Activated CD4-positive, CD25-positive, alpha-beta regulatory T cell (primary cell): ENCODE results near the gene ZNF234.
"Not testable (repeated sequence)": the region's sequence is repeated elsewhere in the genome, so short reads cannot be mapped to it uniquely, and the experiment has no call there.

Experiments used
- DNase-seq, 4 experiments: peaks; one replicate each; lab custom pipeline; 2025; lab: John Stamatoyannopoulos, UW

Gene ZNF234

DNA sequence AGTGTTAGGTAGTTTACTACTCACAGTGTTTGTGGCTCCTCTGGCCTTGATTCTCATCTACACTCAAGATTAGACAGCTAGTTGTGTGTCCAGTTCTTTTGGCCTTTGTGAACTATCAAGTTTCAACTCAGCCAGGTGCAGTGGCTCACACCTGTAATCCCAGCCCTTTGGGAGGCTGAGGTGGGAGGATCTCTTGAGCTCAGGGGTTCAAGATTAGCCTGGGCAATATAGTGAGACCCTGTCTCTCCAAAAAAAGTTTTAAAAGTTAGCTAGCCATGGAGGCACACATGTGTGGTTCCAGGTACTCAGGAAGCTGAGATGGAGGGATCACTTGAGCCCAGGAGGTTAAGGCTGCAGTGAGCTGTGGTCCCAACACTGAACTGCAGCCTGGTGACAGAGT is 39.6 kb downstream of the ZNF234 start:
- no peak for DNase-seq

DNA sequence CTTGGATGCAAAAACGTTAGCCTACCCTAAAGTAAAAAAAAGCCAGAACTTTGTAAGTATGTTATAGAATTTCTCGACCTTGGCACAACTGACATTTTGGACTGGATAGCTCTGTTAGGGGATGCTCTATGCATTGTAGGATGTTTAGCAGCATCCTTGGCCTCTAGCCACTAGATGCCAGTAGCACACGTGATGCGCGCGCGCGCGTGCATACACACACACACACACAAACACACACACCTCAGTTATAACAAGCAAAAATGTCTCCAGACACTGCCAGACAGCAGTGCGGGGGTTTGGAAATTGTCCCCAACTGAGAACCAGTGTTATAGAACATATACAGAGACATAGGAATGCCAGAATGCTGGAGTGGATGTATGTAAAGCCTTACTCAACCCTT is 40.8 kb downstream of the ZNF234 start:
- DNase-seq = no peak

DNA sequence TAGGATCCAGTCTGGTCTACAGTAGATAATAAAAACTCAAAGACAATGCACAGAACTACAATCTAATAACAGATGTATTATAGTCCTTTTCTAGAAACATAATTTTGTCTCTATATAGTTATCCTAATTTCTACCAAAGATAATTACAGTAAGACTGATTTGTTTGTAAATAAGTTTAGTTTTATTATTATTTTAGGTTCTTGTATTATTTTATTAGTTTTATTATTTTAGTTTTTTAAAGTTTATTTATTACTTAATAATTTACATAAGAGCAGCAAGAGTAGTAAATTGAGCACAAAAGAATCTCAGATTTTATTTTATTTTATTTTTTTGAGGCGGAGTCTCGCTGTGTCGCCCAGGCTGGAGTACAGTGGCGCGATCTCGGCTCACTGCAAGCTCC is 48.7 kb downstream of the ZNF234 start:
- no peak for DNase-seq

DNA sequence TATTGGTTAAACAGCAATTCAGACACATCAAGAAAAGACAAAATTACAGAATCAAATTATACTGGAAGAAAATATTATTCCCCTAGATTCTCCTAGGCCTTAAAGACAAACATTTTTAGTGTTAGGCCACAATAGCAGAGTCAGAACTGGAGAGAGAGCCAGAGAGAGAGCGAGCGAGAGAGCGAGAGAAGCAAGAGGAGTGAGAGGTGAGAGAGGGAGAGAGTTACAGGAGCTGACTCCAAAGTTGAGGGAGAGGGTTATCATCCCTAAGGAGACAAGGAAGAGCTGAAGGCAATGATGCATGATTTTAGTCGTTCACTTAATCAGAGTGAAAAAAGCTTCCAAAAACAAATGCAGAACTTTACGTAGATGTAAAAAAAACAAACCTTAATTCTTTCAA is 50.8 kb downstream of the ZNF234 start:
- DNase-seq = no peak

DNA sequence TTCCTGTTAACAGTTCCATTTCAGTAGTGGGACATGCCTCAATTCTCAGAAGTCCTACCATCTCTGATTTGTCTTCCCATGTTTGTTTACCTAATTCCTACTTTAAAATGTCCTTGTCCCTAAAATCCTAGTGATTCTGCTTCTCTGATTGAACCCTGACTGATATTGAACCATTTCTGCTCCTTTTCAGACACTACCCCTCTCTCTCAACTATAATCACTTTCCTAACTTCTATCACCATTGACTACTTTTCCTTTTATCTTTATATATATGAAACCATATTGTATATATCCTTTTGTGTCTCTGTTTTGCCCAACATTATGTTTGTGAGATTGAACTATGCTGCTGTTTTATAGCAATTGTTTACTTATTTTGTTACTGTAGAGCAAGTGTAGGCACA is 55.4 kb downstream of the ZNF234 start:
- no peak for DNase-seq

DNA sequence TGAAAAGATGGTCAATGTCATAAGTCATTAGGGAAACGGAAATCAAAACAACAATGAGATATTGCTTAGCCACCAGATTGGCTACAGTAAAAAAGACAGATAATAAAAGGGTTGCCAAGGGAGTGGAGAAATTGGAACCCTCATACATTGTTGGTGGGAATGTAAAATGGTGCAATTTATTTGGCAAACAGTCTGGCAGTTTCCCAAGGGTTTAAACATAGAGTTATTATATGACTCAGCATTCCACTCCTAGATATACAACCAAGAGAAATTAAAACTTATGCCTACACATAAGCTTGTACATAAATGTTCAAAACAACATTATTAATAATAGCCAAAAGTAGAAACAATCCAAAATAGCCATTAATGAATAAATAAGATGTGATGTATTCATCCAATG is 61.1 kb downstream of the ZNF234 start:
- no peak for DNase-seq

DNA sequence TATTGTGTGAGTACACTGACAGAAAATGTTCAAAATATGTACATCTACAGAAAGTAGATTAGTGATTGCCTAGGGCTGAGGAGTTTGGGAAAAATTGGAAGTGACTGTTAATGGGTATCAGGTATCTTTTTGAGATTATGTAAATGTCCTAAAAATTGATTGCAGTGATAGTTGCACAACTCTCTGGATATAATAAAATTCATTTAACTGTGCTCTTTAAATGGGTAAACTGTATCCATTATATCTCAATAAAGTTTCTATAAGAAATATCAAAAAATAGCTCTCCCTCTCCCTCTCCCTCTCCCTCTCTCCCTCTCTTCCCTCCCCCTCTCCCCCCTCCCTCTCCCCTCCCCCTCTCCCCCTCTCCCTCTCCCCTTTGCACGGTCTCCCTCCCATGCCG is 61.6 kb downstream of the ZNF234 start:
- DNase-seq = no peak

DNA sequence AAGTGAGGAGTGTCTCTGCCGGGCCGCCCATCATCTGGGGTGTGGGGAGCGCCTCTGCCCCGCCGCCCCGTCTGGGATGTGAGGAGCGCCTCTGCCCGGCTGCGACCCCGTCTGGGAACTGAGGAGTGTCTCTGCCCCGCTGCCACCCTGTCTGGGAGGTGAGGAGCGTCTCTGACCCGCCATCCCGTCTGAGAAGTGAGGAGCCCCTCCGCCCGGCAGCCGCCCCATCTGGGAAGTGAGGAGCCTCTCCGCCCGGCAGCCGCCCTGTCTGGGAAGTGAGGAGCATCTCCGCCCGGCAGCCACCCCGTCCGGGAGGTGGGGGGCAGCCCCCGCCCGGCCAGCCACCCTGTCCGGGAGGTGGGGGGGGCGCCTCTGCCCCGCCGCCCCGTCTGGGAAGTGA is 62.5 kb downstream of the ZNF234 start:
- DNase-seq = not testable (repeated sequence)

DNA sequence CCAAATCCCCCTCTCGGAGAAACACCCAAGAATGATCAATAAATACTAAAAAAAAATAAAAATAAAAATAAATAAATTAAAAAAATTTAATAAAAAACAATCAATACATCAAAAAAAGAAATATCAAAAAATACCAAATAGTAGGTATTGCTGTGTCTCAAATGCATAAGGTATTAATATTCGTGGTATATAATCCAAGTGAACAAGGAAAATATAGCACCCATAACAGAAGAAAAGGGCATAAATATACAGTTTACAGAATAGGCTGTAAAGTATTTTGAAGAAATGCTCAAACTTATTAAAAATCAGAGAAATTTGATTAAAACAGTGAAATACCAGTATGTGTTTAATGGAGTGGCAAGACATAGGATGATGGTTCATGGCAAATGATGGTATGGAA is 63.4 kb downstream of the ZNF234 start:
- DNase-seq = no peak

DNA sequence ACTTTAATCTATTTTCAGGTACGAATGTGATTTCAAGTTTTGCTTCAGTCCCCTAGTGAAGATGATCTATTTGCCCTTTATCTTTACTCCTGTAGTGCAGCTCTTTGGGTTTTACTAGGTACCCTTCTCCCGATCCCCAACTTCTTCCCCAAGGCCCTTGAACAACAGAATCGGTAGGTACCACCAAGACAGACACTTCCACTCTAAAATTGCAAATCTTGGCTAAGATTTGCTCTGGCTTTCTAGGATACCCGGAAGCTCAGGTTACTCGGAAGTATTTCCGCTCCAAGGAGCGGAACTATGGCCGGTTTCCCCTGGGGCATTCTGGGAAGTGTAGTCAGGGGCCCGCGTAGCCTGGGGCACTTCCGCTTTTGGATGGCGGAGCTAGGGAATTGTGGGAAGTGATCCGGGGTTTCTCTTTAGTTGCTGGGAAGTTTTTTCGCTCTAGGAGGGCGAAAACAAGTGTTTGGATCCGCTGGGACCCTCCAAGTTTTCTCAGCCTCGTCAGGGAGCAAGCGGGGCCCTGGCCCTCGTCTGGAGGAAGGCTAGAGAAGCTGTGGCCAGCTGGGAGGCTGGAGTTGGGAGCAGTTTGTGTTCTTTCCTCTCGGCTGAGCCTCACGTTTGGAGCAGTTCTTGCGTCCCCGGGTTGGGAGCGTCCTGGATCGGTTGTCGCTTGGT is 65.9 kb downstream of the ZNF234 start:
- peak; percentile 56 to 69 (median 60) for DNase-seq
